Neural cell (in vitro differentiated cells): ENCODE data around the gene FARP1. TPM values are rescaled to one million over a fixed set of nuclear protein-coding genes. Genes with fewer than 3 reads are reported as not detected.

Experiments used
- H2AFZ ChIP-seq: fragments of 200-600, 300-800 bp; sonication (generic), shearing (Covaris generic); 2 replicates; pipeline ENCODE4 v1.6.0; 2014; ENCODE audit warnings: low read depth, mild to moderate bottlenecking, antibody characterized with exemption, low read length, moderate library complexity
- H3F3A ChIP-seq: fragments of 200-600 bp; shearing (Covaris generic); 2 replicates; pipeline ENCODE4 v1.6.1; 2016; ENCODE audit warnings: mild to moderate bottlenecking, moderate library complexity, mixed read lengths, antibody characterized with exemption, low read length; ENCODE audit not compliant: insufficient read depth, poor library complexity, severe bottlenecking
- H3K27ac ChIP-seq: fragments of 200-600, 300-800 bp; sonication (generic), shearing (Covaris generic); 2 replicates; pipeline ENCODE4 v1.5.1; 2014; ENCODE audit warnings: mild to moderate bottlenecking, low read length, moderate library complexity
- H3K27me3 ChIP-seq: fragments of 300-800, 200-600 bp; sonication (generic), shearing (Covaris generic); 2 replicates; pipeline ENCODE4 v1.6.0; 2014; ENCODE audit warnings: mild to moderate bottlenecking, low read depth, low read length, moderate library complexity; ENCODE audit not compliant: insufficient read depth
- H3K36me3 ChIP-seq: fragments of 300-800, 200-600 bp; sonication (generic), shearing (Covaris generic); 2 replicates; pipeline ENCODE4 v1.5.1; 2014; ENCODE audit warnings: mild to moderate bottlenecking, antibody characterized with exemption, low read length, moderate library complexity; ENCODE audit not compliant: insufficient read depth
- H3K4me2 ChIP-seq: fragments of 300-800, 200-600 bp; sonication (generic), shearing (Covaris generic); 2 replicates; pipeline ENCODE4 v1.6.0; 2014; ENCODE audit warnings: mild to moderate bottlenecking, low read length
- H3K4me3 ChIP-seq: fragments of 300-800, 200-600 bp; sonication (generic), shearing (Covaris generic); 2 replicates; pipeline ENCODE4 v1.5.1; 2014; ENCODE audit warnings: mild to moderate bottlenecking, low read length, moderate library complexity
- H3K79me2 ChIP-seq: fragments of 200-600 bp; shearing (Covaris generic); replicated peaks from 2 replicates; pipeline ENCODE4 v1.6.0; 2014; ENCODE audit warnings: mild to moderate bottlenecking, low read length, moderate library complexity; ENCODE audit not compliant: insufficient read depth
- H3K9ac ChIP-seq: fragments of 300-800, 200-600 bp; sonication (generic), shearing (Covaris generic); 2 replicates; pipeline ENCODE4 v1.6.1; 2016; ENCODE audit warnings: mild to moderate bottlenecking, low read length, mixed read lengths
- H3K9me2 ChIP-seq: fragments of 200-600 bp; shearing (Covaris generic); 2 replicates; pipeline ENCODE4 v1.6.1; 2016; ENCODE audit warnings: mild to moderate bottlenecking, low read length, mixed read lengths; ENCODE audit not compliant: insufficient read depth
- H3K9me3 ChIP-seq: fragments of 200-600, 300-800 bp; sonication (generic), shearing (Covaris generic); 2 replicates; pipeline ENCODE4 v1.6.1; 2016; ENCODE audit warnings: mild to moderate bottlenecking, mixed run types, low read length, moderate library complexity, mixed read lengths
- H4K20me1 ChIP-seq: fragments of 200-600 bp; shearing (Covaris generic); 2 replicates; pipeline ENCODE4 v1.6.1; 2016; ENCODE audit warnings: mild to moderate bottlenecking, mixed run types; ENCODE audit not compliant: insufficient read depth
- EP300 ChIP-seq: fragments of 450-650 bp; conservative IDR thresholded peaks from 2 replicates; pipeline ENCODE4 v1.6.1; 2014; ENCODE audit warnings: antibody characterized with exemption, mild to moderate bottlenecking, moderate library complexity; ENCODE audit not compliant: poor library complexity, severe bottlenecking
- MXI1 ChIP-seq: fragments of 450-650 bp; conservative IDR thresholded peaks from 2 replicates; pipeline ENCODE4 v1.6.1; 2014; ENCODE audit warnings: antibody characterized with exemption, mild to moderate bottlenecking; ENCODE audit not compliant: poor library complexity, severe bottlenecking
- POLR2AphosphoS5 ChIP-seq: IDR thresholded peaks from 2 replicates; pipeline ENCODE4 v1.6.1; 2012
- RAD21 ChIP-seq: fragments of 450-650 bp; conservative IDR thresholded peaks from 2 replicates; pipeline ENCODE4 v1.6.1; 2014; ENCODE audit warnings: antibody characterized with exemption, mild to moderate bottlenecking, moderate library complexity
- TAF1 ChIP-seq: IDR thresholded peaks from 2 replicates; pipeline ENCODE4 v1.6.1; 2012; ENCODE audit warnings: low read depth
- polyA plus RNA-seq: library from polyadenylated mRNA; depleted of rRNA; stranded (reverse); fragments of >200 nt; gene quantifications from 2 replicates; pipeline ENCODE4 v1.2.3, GENCODE V29; 2014
- TF ChIP-seq, protein P1 (sequence below): fragments of 450-650 bp; IDR thresholded peaks from 2 replicates; pipeline ENCODE4 v1.5.1; 2014; ENCODE audit warnings: antibody characterized with exemption, mild to moderate bottlenecking, moderate library complexity; ENCODE audit not compliant: poor library complexity, severe bottlenecking
- TF ChIP-seq, protein P2 (sequence below): IDR thresholded peaks from 2 replicates; pipeline ENCODE4 v1.6.1; 2012; ENCODE audit warnings: borderline replicate concordance

FARP1 gene
- polyA plus RNA-seq, 1 donor from 2014 or later: 19.7 TPM

DNA sequence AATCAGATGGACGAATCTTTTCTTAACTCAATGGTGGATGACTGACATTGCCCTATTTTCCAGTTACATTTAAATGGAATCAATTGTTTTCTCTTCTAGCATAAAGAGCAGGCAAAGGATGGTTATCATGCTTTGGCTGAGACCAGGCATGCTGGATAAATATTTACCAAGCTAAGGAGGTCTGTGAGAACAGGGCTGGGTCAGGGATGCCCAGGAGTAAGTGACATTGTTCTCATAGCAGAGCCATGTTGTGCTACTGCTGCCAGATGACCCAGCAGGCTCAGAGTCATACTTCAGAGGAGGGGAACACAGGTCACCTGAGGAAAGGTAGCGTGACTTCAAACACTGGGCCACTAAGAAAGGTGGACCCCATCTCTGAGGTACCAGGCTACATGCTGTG is 150.2 kb downstream of the FARP1 start:
- no peak overlapping the region for H3K4me3 ChIP-seq
- no peak overlapping the region for H3K27ac ChIP-seq
- TF ChIP-seq, protein P1, sequence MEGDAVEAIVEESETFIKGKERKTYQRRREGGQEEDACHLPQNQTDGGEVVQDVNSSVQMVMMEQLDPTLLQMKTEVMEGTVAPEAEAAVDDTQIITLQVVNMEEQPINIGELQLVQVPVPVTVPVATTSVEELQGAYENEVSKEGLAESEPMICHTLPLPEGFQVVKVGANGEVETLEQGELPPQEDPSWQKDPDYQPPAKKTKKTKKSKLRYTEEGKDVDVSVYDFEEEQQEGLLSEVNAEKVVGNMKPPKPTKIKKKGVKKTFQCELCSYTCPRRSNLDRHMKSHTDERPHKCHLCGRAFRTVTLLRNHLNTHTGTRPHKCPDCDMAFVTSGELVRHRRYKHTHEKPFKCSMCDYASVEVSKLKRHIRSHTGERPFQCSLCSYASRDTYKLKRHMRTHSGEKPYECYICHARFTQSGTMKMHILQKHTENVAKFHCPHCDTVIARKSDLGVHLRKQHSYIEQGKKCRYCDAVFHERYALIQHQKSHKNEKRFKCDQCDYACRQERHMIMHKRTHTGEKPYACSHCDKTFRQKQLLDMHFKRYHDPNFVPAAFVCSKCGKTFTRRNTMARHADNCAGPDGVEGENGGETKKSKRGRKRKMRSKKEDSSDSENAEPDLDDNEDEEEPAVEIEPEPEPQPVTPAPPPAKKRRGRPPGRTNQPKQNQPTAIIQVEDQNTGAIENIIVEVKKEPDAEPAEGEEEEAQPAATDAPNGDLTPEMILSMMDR: no peak
- no peak overlapping the region for H2AFZ ChIP-seq
- no peaks in the 10 kb centered on the region for H4K20me1 ChIP-seq
- H3K9ac ChIP-seq: no peak overlapping the region
- no peaks in the 10 kb centered on the region for H3K27me3 ChIP-seq
- no peak overlapping the region for H3K4me2 ChIP-seq
- H3K36me3 ChIP-seq: no peaks in the 10 kb centered on the region
- H3K9me3 ChIP-seq: no peaks in the 10 kb centered on the region
- no peaks in the 10 kb centered on the region for H3F3A ChIP-seq
- peaks cover 45% of the 10 kb centered on the region for H3K79me2 ChIP-seq
- no peaks in the 10 kb centered on the region for H3K9me2 ChIP-seq

DNA sequence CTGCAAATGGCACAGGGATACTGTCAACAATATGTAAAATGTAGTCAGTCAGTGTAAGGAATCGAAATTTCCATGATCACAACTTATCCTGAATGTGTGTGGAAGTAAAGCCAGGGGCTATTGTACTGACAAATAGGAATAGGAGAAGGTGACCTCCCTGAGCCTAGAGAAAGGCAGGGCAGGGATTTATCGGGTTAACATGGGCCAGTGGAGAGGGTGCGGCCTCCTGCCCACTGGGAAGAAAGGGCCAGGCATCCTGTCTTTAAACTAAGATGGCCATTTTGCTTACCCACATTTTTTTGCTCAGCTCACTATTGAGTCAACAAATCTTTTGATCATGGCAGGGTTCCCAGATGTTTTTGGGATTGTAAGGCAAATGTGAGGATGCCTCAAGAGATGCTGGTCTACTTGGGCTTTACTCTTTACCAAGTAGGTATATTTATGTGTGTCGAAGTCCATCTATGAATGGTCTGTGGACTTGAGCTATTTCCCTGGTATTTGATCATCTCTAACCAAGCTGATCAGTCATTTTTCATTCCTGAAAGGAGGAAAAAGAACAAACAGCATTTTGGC is 150.8 kb downstream of the FARP1 start:
- Histone ChIP-seq H3K27me3 (no peaks in the 10 kb centered on the region), H3K9me2 (no peaks in the 10 kb centered on the region), H3K9ac (no peak overlapping the region), H3K36me3 (no peaks in the 10 kb centered on the region), H3K79me2 (peaks cover 42% of the 10 kb centered on the region), H3K9me3 (no peaks in the 10 kb centered on the region), H2AFZ (no peak overlapping the region), H4K20me1 (no peaks in the 10 kb centered on the region), H3K4me3 (no peak overlapping the region), H3K4me2 (no peak overlapping the region), H3K27ac (no peak overlapping the region), H3F3A (no peaks in the 10 kb centered on the region)
- TF ChIP-seq, protein P2, sequence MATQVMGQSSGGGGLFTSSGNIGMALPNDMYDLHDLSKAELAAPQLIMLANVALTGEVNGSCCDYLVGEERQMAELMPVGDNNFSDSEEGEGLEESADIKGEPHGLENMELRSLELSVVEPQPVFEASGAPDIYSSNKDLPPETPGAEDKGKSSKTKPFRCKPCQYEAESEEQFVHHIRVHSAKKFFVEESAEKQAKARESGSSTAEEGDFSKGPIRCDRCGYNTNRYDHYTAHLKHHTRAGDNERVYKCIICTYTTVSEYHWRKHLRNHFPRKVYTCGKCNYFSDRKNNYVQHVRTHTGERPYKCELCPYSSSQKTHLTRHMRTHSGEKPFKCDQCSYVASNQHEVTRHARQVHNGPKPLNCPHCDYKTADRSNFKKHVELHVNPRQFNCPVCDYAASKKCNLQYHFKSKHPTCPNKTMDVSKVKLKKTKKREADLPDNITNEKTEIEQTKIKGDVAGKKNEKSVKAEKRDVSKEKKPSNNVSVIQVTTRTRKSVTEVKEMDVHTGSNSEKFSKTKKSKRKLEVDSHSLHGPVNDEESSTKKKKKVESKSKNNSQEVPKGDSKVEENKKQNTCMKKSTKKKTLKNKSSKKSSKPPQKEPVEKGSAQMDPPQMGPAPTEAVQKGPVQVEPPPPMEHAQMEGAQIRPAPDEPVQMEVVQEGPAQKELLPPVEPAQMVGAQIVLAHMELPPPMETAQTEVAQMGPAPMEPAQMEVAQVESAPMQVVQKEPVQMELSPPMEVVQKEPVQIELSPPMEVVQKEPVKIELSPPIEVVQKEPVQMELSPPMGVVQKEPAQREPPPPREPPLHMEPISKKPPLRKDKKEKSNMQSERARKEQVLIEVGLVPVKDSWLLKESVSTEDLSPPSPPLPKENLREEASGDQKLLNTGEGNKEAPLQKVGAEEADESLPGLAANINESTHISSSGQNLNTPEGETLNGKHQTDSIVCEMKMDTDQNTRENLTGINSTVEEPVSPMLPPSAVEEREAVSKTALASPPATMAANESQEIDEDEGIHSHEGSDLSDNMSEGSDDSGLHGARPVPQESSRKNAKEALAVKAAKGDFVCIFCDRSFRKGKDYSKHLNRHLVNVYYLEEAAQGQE: no peak
- TF ChIP-seq EP300: no peak
- TF ChIP-seq TAF1: no peak
- TF ChIP-seq, protein P1: no peak
- no peak for TF ChIP-seq MXI1
- no peak for TF ChIP-seq POLR2AphosphoS5
- no peak for TF ChIP-seq RAD21
